GM23338 (cell line): ENCODE results near the gene COL4A1. TPM values are rescaled to one million over a fixed set of nuclear protein-coding genes. Genes with fewer than 3 reads are reported as not detected.

Experiments
- ATAC-seq: fragments of 200-7000 bp; cut with Tn5 transposase; 3 replicates; pipeline ENCODE4 v1.9.1; 2020
- DNase-seq: peaks from one replicate; pipeline ENCODE4 v3.0.0-alpha.2; 2015; ENCODE audit warnings: low spot score
- H2AFZ ChIP-seq: fragments of 200-600 bp; sonication (generic); 2 replicates; pipeline ENCODE4 v1.8.0; 2016; ENCODE audit warnings: antibody characterized with exemption, mild to moderate bottlenecking, moderate library complexity
- H3F3A ChIP-seq: fragments of 200-600 bp; sonication (generic); replicated peaks from 2 replicates; pipeline ENCODE4 v1.8.0; 2017; ENCODE audit warnings: antibody characterized with exemption, mixed run types, low read depth
- H3K27ac ChIP-seq: fragments of 200-600 bp; sonication (generic); 2 replicates; pipeline ENCODE4 v1.6.1; 2016; ENCODE audit warnings: low read depth
- H3K27me3 ChIP-seq: fragments of 200-600 bp; sonication (generic); 2 replicates; pipeline ENCODE4 v1.8.0; 2016; ENCODE audit warnings: mild to moderate bottlenecking, mixed run types, moderate library complexity; ENCODE audit not compliant: insufficient read depth
- H3K36me3 ChIP-seq: fragments of 200-600 bp; sonication (generic); 2 replicates; pipeline ENCODE4 v1.8.0; 2016; ENCODE audit warnings: mild to moderate bottlenecking; ENCODE audit not compliant: insufficient read depth
- H3K4me1 ChIP-seq: fragments of 200-600 bp; sonication (generic); 2 replicates; pipeline ENCODE4 v1.8.0; 2016; ENCODE audit warnings: mild to moderate bottlenecking, moderate library complexity; ENCODE audit not compliant: insufficient read depth
- H3K4me2 ChIP-seq: fragments of 200-600 bp; sonication (generic); 2 replicates; pipeline ENCODE4 v1.7.1; 2017; ENCODE audit warnings: mixed run types
- H3K4me3 ChIP-seq: fragments of 200-600 bp; sonication (generic); 2 replicates; pipeline ENCODE4 v1.6.1; 2016; ENCODE audit warnings: mixed run types
- H3K79me2 ChIP-seq: fragments of 200-600 bp; sonication (generic); replicated peaks from 2 replicates; pipeline ENCODE4 v1.8.0; 2017; ENCODE audit warnings: mild to moderate bottlenecking; ENCODE audit not compliant: insufficient read depth
- H3K9me2 ChIP-seq: fragments of 200-600 bp; sonication (generic); 2 replicates; pipeline ENCODE4 v1.8.0; 2017; ENCODE audit not compliant: insufficient read depth
- H4K20me1 ChIP-seq: fragments of 200-600 bp; sonication (generic); replicated peaks from 2 replicates; pipeline ENCODE4 v1.8.0; 2017; ENCODE audit warnings: mild to moderate bottlenecking; ENCODE audit not compliant: insufficient read depth
- H3K27ac Mint-ChIP-seq: 2 replicates; pipeline ENCODE4 v1.8.0; 2020; ENCODE audit warnings: inconsistent platforms, mild to moderate bottlenecking, moderate library complexity, mixed read lengths
- H3K27me3 Mint-ChIP-seq: 3 replicates; pipeline ENCODE4 v1.8.0; 2022; ENCODE audit warnings: low read depth, mild to moderate bottlenecking, moderate library complexity, mixed read lengths, inconsistent platforms; ENCODE audit not compliant: insufficient read depth, poor library complexity
- H3K36me3 Mint-ChIP-seq: 3 replicates; pipeline ENCODE4 v1.8.0; 2021; ENCODE audit warnings: low read depth, mild to moderate bottlenecking, inconsistent platforms, moderate library complexity, mixed read lengths
- H3K4me1 Mint-ChIP-seq: 3 replicates; pipeline ENCODE4 v1.8.0; 2020; ENCODE audit warnings: mild to moderate bottlenecking, inconsistent platforms, mixed read lengths
- H3K4me3 Mint-ChIP-seq: 3 replicates; pipeline ENCODE4 v1.8.0; 2021; ENCODE audit warnings: moderate library complexity, mild to moderate bottlenecking, inconsistent platforms, mixed read lengths
- H3K9me3 Mint-ChIP-seq: 3 replicates; pipeline ENCODE4 v1.8.0; 2020; ENCODE audit warnings: moderate library complexity, mild to moderate bottlenecking, inconsistent platforms, mixed read lengths
- CREB1 ChIP-seq: fragments of 250-450 bp; sonication (Bioruptor Pico); IDR thresholded peaks from 2 replicates; pipeline ENCODE4 v1.5.0; 2020; ENCODE audit warnings: low read depth, mild to moderate bottlenecking, moderate library complexity
- CTCF ChIP-seq, 2 experiments: fragments of 200-600 bp in 1 of 2; sonication (generic) in 1 of 2; conservative IDR thresholded peaks; 2 replicates each; pipeline versions ENCODE4 v1.5.1 to v1.6.1; 2016 to 2017; ENCODE audit warnings: antibody characterized with exemption in 2 of 2, low read depth in 2 of 2, mild to moderate bottlenecking in 2 of 2, moderate library complexity in 1 of 2
- ETS1 ChIP-seq: IDR thresholded peaks from 2 replicates; pipeline ENCODE4 v1.6.1; 2016; ENCODE audit warnings: antibody characterized with exemption
- EZH2 ChIP-seq: fragments of 200-600 bp; sonication (generic); IDR thresholded peaks from one replicate; pipeline ENCODE4 v1.8.0; 2017; ENCODE audit warnings: antibody characterized with exemption, mild to moderate bottlenecking, low read depth; ENCODE audit not compliant: unreplicated experiment
- EZH2phosphoT487 ChIP-seq: fragments of 200-600 bp; sonication (generic); IDR thresholded peaks from one replicate; pipeline ENCODE4 v1.8.1; 2018; ENCODE audit warnings: antibody characterized with exemption; ENCODE audit not compliant: unreplicated experiment
- JUNB ChIP-seq: IDR thresholded peaks from one replicate; pipeline ENCODE4 v1.6.1; 2016; ENCODE audit warnings: antibody characterized with exemption; ENCODE audit not compliant: unreplicated experiment
- NANOG ChIP-seq: IDR thresholded peaks from 2 replicates; pipeline ENCODE4 v1.6.1; 2016; ENCODE audit warnings: antibody characterized with exemption, borderline replicate concordance
- POLR2AphosphoS5 ChIP-seq: IDR thresholded peaks from 2 replicates; pipeline ENCODE4 v1.6.1; 2016; ENCODE audit warnings: antibody characterized with exemption, low read depth
- REST ChIP-seq: IDR thresholded peaks from one replicate; pipeline ENCODE4 v1.6.1; 2018; ENCODE audit warnings: antibody characterized with exemption; ENCODE audit not compliant: unreplicated experiment
- STAT1 ChIP-seq: IDR thresholded peaks from one replicate; pipeline ENCODE4 v1.6.1; 2016; ENCODE audit warnings: antibody characterized with exemption; ENCODE audit not compliant: unreplicated experiment
- ZNF114 ChIP-seq: fragments of 250-450 bp; sonication (Bioruptor Pico); IDR thresholded peaks from 2 replicates; pipeline ENCODE4 v1.5.0; 2020; ENCODE audit warnings: mild to moderate bottlenecking, moderate library complexity
- ZNF331 ChIP-seq: fragments of 250-450 bp; sonication (Bioruptor Pico); IDR thresholded peaks from 2 replicates; pipeline ENCODE4 v1.5.0; 2020; ENCODE audit warnings: low read depth, mild to moderate bottlenecking, moderate library complexity
- polyA plus RNA-seq: library from polyadenylated mRNA; unstranded; fragments of >200 nt; fragmentation: Nextera tagmentation; extraction: Ambion mirVana; gene quantifications from 2 replicates; pipeline ENCODE4 v1.2.1, GENCODE V29; 2016
- total RNA-seq: library from RNA; depleted of rRNA; stranded (reverse); fragments of >200 nt; shearing (Covaris generic); gene quantifications from 2 replicates; pipeline ENCODE4 v1.2.3, GENCODE V29; 2014

The COL4A1 gene
- total and polyA plus RNA-seq, 2 experiments from 2014 or later, result 39.1 to 110 TPM

- no peak for TF ChIP-seq STAT1
- TF ChIP-seq ZNF114 (CRISPR knock-in tag), result no peak
Measured at GRCh38 chr13:110133425-110134235, 173.3 kb downstream of the COL4A1 start (continued).

GRCh38 chr13:110132225-110132982 lies 174.6 kb downstream of the COL4A1 start:
- Mint-ChIP-seq H3K4me3 (no peak overlapping the region), H3K4me1 (peaks cover 53% of the 10 kb centered on the region), H3K9me3 (no peaks in the 10 kb centered on the region), H3K36me3 (no peaks in the 10 kb centered on the region), H3K27me3 (peaks cover 8% of the 10 kb centered on the region), H3K27ac (no peak overlapping the region)
- Histone ChIP-seq H3K4me3 (no peak overlapping the region), H4K20me1 (no peaks in the 10 kb centered on the region), H3K36me3 (no peaks in the 10 kb centered on the region), H3K9me2 (0 out of 2 replicates have a peak, but pooled peaks cover 5% of the 10 kb centered on the region), H2AFZ (0 out of 2 replicates have a peak overlapping the region, but pooled peaks have one; percentile 66), H3K4me1 (peaks cover 38% of the 10 kb centered on the region), H3K27ac (no peak overlapping the region), H3K4me2 (peak overlapping the region; percentile 26; the same call in 1 of the 2 replicates), H3K79me2 (no peaks in the 10 kb centered on the region), H3F3A (peaks cover 3% of the 10 kb centered on the region; the same call in 1 of the 2 replicates), H3K27me3 (peaks cover 9% of the 10 kb centered on the region)
- peak; percentile 45 for ATAC-seq
- no peak for DNase-seq
- TF ChIP-seq NANOG, result no peak
- no peak for TF ChIP-seq CREB1
- no peak for TF ChIP-seq EZH2
- no peak for TF ChIP-seq ZNF114 (CRISPR knock-in tag)
- TF ChIP-seq EZH2phosphoT487, result no peak
- no peak for TF ChIP-seq POLR2AphosphoS5
- no peak for TF ChIP-seq CTCF (conservative IDR thresholded peaks at IDR 0.05; ENCODE audit: low read depth in 2 of 2)
- TF ChIP-seq STAT1, result no peak
- TF ChIP-seq JUNB, result no peak
- TF ChIP-seq ETS1, result no peak
- TF ChIP-seq ZNF331 (CRISPR knock-in tag), result no peak
- no peak for TF ChIP-seq REST
